ENCODE data around the gene BMAL2.

Gene BMAL2

DNA sequence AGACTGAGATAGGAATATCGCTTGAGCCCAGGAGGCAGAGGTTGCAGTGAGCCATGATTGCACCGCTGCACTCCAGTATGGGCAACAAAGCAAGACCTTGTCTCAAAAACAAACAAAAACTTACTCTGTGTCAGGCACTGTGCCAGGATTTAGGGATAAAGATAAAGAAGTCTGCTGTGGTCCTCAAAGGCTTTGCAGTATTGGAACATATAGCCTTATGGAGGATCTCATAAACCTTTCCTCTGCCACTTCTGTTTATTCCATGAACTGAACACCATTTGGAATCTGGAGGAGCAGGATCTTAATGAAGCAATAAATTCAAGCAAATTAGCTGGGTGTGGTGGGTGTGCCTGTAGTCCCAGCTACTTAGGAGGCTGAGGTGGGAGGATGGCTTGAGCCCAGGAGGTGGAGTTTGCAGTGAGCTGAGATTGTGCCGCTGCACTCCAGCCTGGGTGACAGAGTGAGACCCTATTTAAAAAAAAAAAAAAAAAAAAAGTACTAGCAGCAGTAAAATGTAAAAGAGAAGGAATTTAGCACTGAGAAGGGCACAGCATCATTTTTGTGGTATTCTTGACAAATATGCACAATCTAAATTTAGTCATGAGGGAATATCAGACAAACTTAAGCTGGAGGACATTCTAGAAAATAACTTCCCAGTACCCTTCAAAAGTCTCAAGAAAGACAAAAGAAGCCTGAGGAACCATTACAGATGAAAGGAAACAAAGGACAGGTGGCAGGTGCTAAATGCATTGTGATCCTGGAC lies 27.1 kb downstream of the BMAL2 start:
- DNase-seq (ENCODE audit: low read depth), result no peak

DNA sequence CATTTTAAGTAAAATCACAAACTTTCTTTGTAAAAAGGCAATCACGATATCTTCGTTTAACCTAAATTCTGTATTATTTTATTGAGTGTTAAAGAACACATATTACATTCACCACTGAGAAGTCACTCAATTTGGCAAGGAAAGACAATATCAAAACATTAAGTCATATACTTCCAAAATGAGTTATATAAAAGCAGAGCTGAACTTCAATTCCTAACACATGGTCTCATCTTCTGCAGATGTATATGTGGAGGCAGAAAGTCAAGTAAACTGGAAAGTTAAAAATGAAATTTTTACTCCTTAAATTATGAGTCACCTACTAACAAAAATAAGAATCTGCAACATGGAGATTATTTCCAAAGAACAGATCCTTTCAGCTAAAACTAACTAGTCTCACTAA lies 28.7 kb downstream of the BMAL2 start:
- DNase-seq (ENCODE audit: low read depth), result no peak

DNA sequence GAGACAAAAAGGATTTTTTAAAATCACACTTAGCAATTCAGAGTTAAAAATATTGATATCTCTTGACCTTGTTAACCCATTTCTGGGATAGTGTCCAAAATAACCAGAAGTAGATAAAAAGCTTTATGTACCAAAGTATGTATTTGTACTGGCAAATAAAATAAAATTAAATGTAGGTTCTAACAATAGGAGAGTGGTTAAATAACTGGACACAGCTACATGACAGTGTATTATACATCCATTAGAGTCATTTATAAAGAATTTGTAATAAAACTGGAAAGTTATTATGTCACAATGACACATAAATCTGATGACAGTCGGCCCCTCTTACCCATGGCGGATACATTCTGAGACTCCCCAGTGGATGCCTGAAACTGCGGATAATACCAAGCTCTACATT lies 34.0 kb downstream of the BMAL2 start:
- DNase-seq (ENCODE audit: low read depth), result no peak

GRCh38 chr12:27367078-27367477 lies 34.4 kb downstream of the BMAL2 start:
- no peak for DNase-seq (ENCODE audit: low read depth)

- DNase-seq (ENCODE audit: low read depth), result no peak
Observed at GRCh38 chr12:27382171-27382795, 49.6 kb downstream of the BMAL2 start.
